ENCODE results near the gene IZUMO2.

IZUMO2 gene

GRCh38 chr19:50202962-50203280, 39.8 kb upstream of the IZUMO2 start:
- no peak overlapping the region for H3K4me3 ChIP-seq (ENCODE audit: low read length)

GRCh38 chr19:50202386-50202785, 39.3 kb upstream of the IZUMO2 start:
- H4K20me1 ChIP-seq (ENCODE audit: control insufficient read depth, insufficient read depth, low read depth, low read length) = no peaks in the 10 kb centered on the region
- no peaks in the 10 kb centered on the region for H3K4me1 ChIP-seq (ENCODE audit: control insufficient read depth, low read length)
- H3F3A ChIP-seq (ENCODE audit: control insufficient read depth, insufficient read depth) = no peaks in the 10 kb centered on the region
- no peaks in the 10 kb centered on the region for H3K79me2 ChIP-seq (ENCODE audit: control insufficient read depth, low read length)
- TF ChIP-seq CTCF (IDR thresholded peaks at IDR 0.05; ENCODE audit: low read depth, low read length, poor library complexity, severe bottlenecking) = no peak
- TF ChIP-seq EZH2phosphoT487 (IDR thresholded peaks at IDR 0.05; ENCODE audit: borderline replicate concordance, low read length) = no peak
- H3K36me3 ChIP-seq (ENCODE audit: control insufficient read depth, low read length) = no peaks in the 10 kb centered on the region
- peaks cover 5% of the 10 kb centered on the region; the same call in 1 of the 2 replicates for H3K27me3 ChIP-seq (ENCODE audit: control insufficient read depth, low read length)
- no peaks in the 10 kb centered on the region for H3K9me3 ChIP-seq (ENCODE audit: control insufficient read depth, insufficient read depth, low read length)
- H3K9me2 ChIP-seq (replicated peaks; ENCODE audit: control insufficient read depth, low read length) = no peaks in the 10 kb centered on the region
- no peak overlapping the region for H3K4me2 ChIP-seq (ENCODE audit: low read length)
- no peak overlapping the region for H3K4me3 ChIP-seq (ENCODE audit: low read length)
- no peak overlapping the region for H3K27ac ChIP-seq (ENCODE audit: low read depth, low read length)

More at GRCh38 chr19:50202962-50203280, 39.8 kb upstream of the IZUMO2 start:
- H3K79me2 ChIP-seq (ENCODE audit: control insufficient read depth, low read length) = no peaks in the 10 kb centered on the region
- H3F3A ChIP-seq (ENCODE audit: control insufficient read depth, insufficient read depth) = no peaks in the 10 kb centered on the region
- peaks cover 5% of the 10 kb centered on the region; the same call in 1 of the 2 replicates for H3K27me3 ChIP-seq (ENCODE audit: control insufficient read depth, low read length)
- no peaks in the 10 kb centered on the region for H3K4me1 ChIP-seq (ENCODE audit: control insufficient read depth, low read length)
- no peaks in the 10 kb centered on the region for H3K9me2 ChIP-seq (replicated peaks; ENCODE audit: control insufficient read depth, low read length)
- no peak overlapping the region for H3K27ac ChIP-seq (ENCODE audit: low read depth, low read length)
- TF ChIP-seq EZH2phosphoT487 (IDR thresholded peaks at IDR 0.05; ENCODE audit: borderline replicate concordance, low read length) (no peak), CTCF (IDR thresholded peaks at IDR 0.05; ENCODE audit: low read depth, low read length, poor library complexity, severe bottlenecking) (no peak)
- H3K9me3 ChIP-seq (ENCODE audit: control insufficient read depth, insufficient read depth, low read length) = no peaks in the 10 kb centered on the region
- H4K20me1 ChIP-seq (ENCODE audit: control insufficient read depth, insufficient read depth, low read depth, low read length) = no peaks in the 10 kb centered on the region
- no peak overlapping the region for H3K4me2 ChIP-seq (ENCODE audit: low read length)
- no peaks in the 10 kb centered on the region for H3K36me3 ChIP-seq (ENCODE audit: control insufficient read depth, low read length)

GRCh38 chr19:50199259-50199555, 36.1 kb upstream of the IZUMO2 start:
- Histone ChIP-seq H3K36me3 (ENCODE audit: control insufficient read depth, low read length) (no peaks in the 10 kb centered on the region), H3K9me2 (replicated peaks; ENCODE audit: control insufficient read depth, low read length) (no peaks in the 10 kb centered on the region), H3K9me3 (ENCODE audit: control insufficient read depth, insufficient read depth, low read length) (no peaks in the 10 kb centered on the region), H3K27ac (ENCODE audit: low read depth, low read length) (no peak overlapping the region), H3K79me2 (ENCODE audit: control insufficient read depth, low read length) (no peaks in the 10 kb centered on the region), H3K4me3 (ENCODE audit: low read length) (no peak overlapping the region), H3F3A (ENCODE audit: control insufficient read depth, insufficient read depth) (no peaks in the 10 kb centered on the region), H3K4me1 (ENCODE audit: control insufficient read depth, low read length) (no peaks in the 10 kb centered on the region), H3K27me3 (ENCODE audit: control insufficient read depth, low read length) (no peaks in the 10 kb centered on the region), H3K4me2 (ENCODE audit: low read length) (no peak overlapping the region), H4K20me1 (ENCODE audit: control insufficient read depth, insufficient read depth, low read depth, low read length) (no peaks in the 10 kb centered on the region)
- TF ChIP-seq EZH2phosphoT487 (IDR thresholded peaks at IDR 0.05; ENCODE audit: borderline replicate concordance, low read length) (no peak), CTCF (IDR thresholded peaks at IDR 0.05; ENCODE audit: low read depth, low read length, poor library complexity, severe bottlenecking) (no peak)

Data from DOHH2 (cell line).